GM23338 (cell line): ENCODE results near the gene PRUNE1. TPM values are rescaled to one million over a fixed set of nuclear protein-coding genes. Genes with fewer than 3 reads are reported as not detected.

Source experiments
- ATAC-seq: fragments of 200-7000 bp; cut with Tn5 transposase; 3 replicates; pipeline ENCODE4 v1.9.1; 2020
- DNase-seq: peaks from one replicate; pipeline ENCODE4 v3.0.0-alpha.2; 2015; ENCODE audit warnings: low spot score
- H2AFZ ChIP-seq: fragments of 200-600 bp; sonication (generic); 2 replicates; pipeline ENCODE4 v1.8.0; 2016; ENCODE audit warnings: antibody characterized with exemption, mild to moderate bottlenecking, moderate library complexity
- H3F3A ChIP-seq: fragments of 200-600 bp; sonication (generic); replicated peaks from 2 replicates; pipeline ENCODE4 v1.8.0; 2017; ENCODE audit warnings: antibody characterized with exemption, mixed run types, low read depth
- H3K27ac ChIP-seq: fragments of 200-600 bp; sonication (generic); 2 replicates; pipeline ENCODE4 v1.6.1; 2016; ENCODE audit warnings: low read depth
- H3K27me3 ChIP-seq: fragments of 200-600 bp; sonication (generic); 2 replicates; pipeline ENCODE4 v1.8.0; 2016; ENCODE audit warnings: mild to moderate bottlenecking, mixed run types, moderate library complexity; ENCODE audit not compliant: insufficient read depth
- H3K36me3 ChIP-seq: fragments of 200-600 bp; sonication (generic); 2 replicates; pipeline ENCODE4 v1.8.0; 2016; ENCODE audit warnings: mild to moderate bottlenecking; ENCODE audit not compliant: insufficient read depth
- H3K4me1 ChIP-seq: fragments of 200-600 bp; sonication (generic); 2 replicates; pipeline ENCODE4 v1.8.0; 2016; ENCODE audit warnings: mild to moderate bottlenecking, moderate library complexity; ENCODE audit not compliant: insufficient read depth
- H3K4me2 ChIP-seq: fragments of 200-600 bp; sonication (generic); 2 replicates; pipeline ENCODE4 v1.7.1; 2017; ENCODE audit warnings: mixed run types
- H3K4me3 ChIP-seq: fragments of 200-600 bp; sonication (generic); 2 replicates; pipeline ENCODE4 v1.6.1; 2016; ENCODE audit warnings: mixed run types
- H3K79me2 ChIP-seq: fragments of 200-600 bp; sonication (generic); replicated peaks from 2 replicates; pipeline ENCODE4 v1.8.0; 2017; ENCODE audit warnings: mild to moderate bottlenecking; ENCODE audit not compliant: insufficient read depth
- H3K9me2 ChIP-seq: fragments of 200-600 bp; sonication (generic); 2 replicates; pipeline ENCODE4 v1.8.0; 2017; ENCODE audit not compliant: insufficient read depth
- H4K20me1 ChIP-seq: fragments of 200-600 bp; sonication (generic); replicated peaks from 2 replicates; pipeline ENCODE4 v1.8.0; 2017; ENCODE audit warnings: mild to moderate bottlenecking; ENCODE audit not compliant: insufficient read depth
- H3K27ac Mint-ChIP-seq: 2 replicates; pipeline ENCODE4 v1.8.0; 2020; ENCODE audit warnings: inconsistent platforms, mild to moderate bottlenecking, moderate library complexity, mixed read lengths
- H3K27me3 Mint-ChIP-seq: 3 replicates; pipeline ENCODE4 v1.8.0; 2022; ENCODE audit warnings: low read depth, mild to moderate bottlenecking, moderate library complexity, mixed read lengths, inconsistent platforms; ENCODE audit not compliant: insufficient read depth, poor library complexity
- H3K36me3 Mint-ChIP-seq: 3 replicates; pipeline ENCODE4 v1.8.0; 2021; ENCODE audit warnings: low read depth, mild to moderate bottlenecking, inconsistent platforms, moderate library complexity, mixed read lengths
- H3K4me1 Mint-ChIP-seq: 3 replicates; pipeline ENCODE4 v1.8.0; 2020; ENCODE audit warnings: mild to moderate bottlenecking, inconsistent platforms, mixed read lengths
- H3K4me3 Mint-ChIP-seq: 3 replicates; pipeline ENCODE4 v1.8.0; 2021; ENCODE audit warnings: moderate library complexity, mild to moderate bottlenecking, inconsistent platforms, mixed read lengths
- H3K9me3 Mint-ChIP-seq: 3 replicates; pipeline ENCODE4 v1.8.0; 2020; ENCODE audit warnings: moderate library complexity, mild to moderate bottlenecking, inconsistent platforms, mixed read lengths
- CREB1 ChIP-seq: fragments of 250-450 bp; sonication (Bioruptor Pico); IDR thresholded peaks from 2 replicates; pipeline ENCODE4 v1.5.0; 2020; ENCODE audit warnings: low read depth, mild to moderate bottlenecking, moderate library complexity
- CTCF ChIP-seq, 2 experiments: fragments of 200-600 bp in 1 of 2; sonication (generic) in 1 of 2; conservative IDR thresholded peaks; 2 replicates each; pipeline versions ENCODE4 v1.5.1 to v1.6.1; 2016 to 2017; ENCODE audit warnings: antibody characterized with exemption in 2 of 2, low read depth in 2 of 2, mild to moderate bottlenecking in 2 of 2, moderate library complexity in 1 of 2
- ETS1 ChIP-seq: IDR thresholded peaks from 2 replicates; pipeline ENCODE4 v1.6.1; 2016; ENCODE audit warnings: antibody characterized with exemption
- EZH2 ChIP-seq: fragments of 200-600 bp; sonication (generic); IDR thresholded peaks from one replicate; pipeline ENCODE4 v1.8.0; 2017; ENCODE audit warnings: antibody characterized with exemption, mild to moderate bottlenecking, low read depth; ENCODE audit not compliant: unreplicated experiment
- EZH2phosphoT487 ChIP-seq: fragments of 200-600 bp; sonication (generic); IDR thresholded peaks from one replicate; pipeline ENCODE4 v1.8.1; 2018; ENCODE audit warnings: antibody characterized with exemption; ENCODE audit not compliant: unreplicated experiment
- JUNB ChIP-seq: IDR thresholded peaks from one replicate; pipeline ENCODE4 v1.6.1; 2016; ENCODE audit warnings: antibody characterized with exemption; ENCODE audit not compliant: unreplicated experiment
- NANOG ChIP-seq: IDR thresholded peaks from 2 replicates; pipeline ENCODE4 v1.6.1; 2016; ENCODE audit warnings: antibody characterized with exemption, borderline replicate concordance
- POLR2AphosphoS5 ChIP-seq: IDR thresholded peaks from 2 replicates; pipeline ENCODE4 v1.6.1; 2016; ENCODE audit warnings: antibody characterized with exemption, low read depth
- REST ChIP-seq: IDR thresholded peaks from one replicate; pipeline ENCODE4 v1.6.1; 2018; ENCODE audit warnings: antibody characterized with exemption; ENCODE audit not compliant: unreplicated experiment
- STAT1 ChIP-seq: IDR thresholded peaks from one replicate; pipeline ENCODE4 v1.6.1; 2016; ENCODE audit warnings: antibody characterized with exemption; ENCODE audit not compliant: unreplicated experiment
- ZNF114 ChIP-seq: fragments of 250-450 bp; sonication (Bioruptor Pico); IDR thresholded peaks from 2 replicates; pipeline ENCODE4 v1.5.0; 2020; ENCODE audit warnings: mild to moderate bottlenecking, moderate library complexity
- ZNF331 ChIP-seq: fragments of 250-450 bp; sonication (Bioruptor Pico); IDR thresholded peaks from 2 replicates; pipeline ENCODE4 v1.5.0; 2020; ENCODE audit warnings: low read depth, mild to moderate bottlenecking, moderate library complexity
- ZNF462 ChIP-seq: fragments of 250-450 bp; sonication (Bioruptor Pico); IDR thresholded peaks from 2 replicates; pipeline ENCODE4 v1.5.0; 2020; ENCODE audit warnings: mild to moderate bottlenecking, moderate library complexity
- polyA plus RNA-seq: library from polyadenylated mRNA; unstranded; fragments of >200 nt; fragmentation: Nextera tagmentation; extraction: Ambion mirVana; gene quantifications from 2 replicates; pipeline ENCODE4 v1.2.1, GENCODE V29; 2016
- total RNA-seq: library from RNA; depleted of rRNA; stranded (reverse); fragments of >200 nt; shearing (Covaris generic); gene quantifications from 2 replicates; pipeline ENCODE4 v1.2.3, GENCODE V29; 2014

Gene PRUNE1
- total and polyA plus RNA-seq, 2 experiments from 2014 or later = 14.7 to 33.2 TPM

GRCh38 chr1:150985179-150985825 is 22.9 kb upstream of the PRUNE1 start:
- no peaks in the 10 kb centered on the region for H4K20me1 ChIP-seq
- peaks cover 22% of the 10 kb centered on the region for H3K4me1 Mint-ChIP-seq
- 0 out of 2 replicates have a peak, but pooled peaks cover 3% of the 10 kb centered on the region for H3F3A ChIP-seq
- H3K36me3 ChIP-seq = no peaks in the 10 kb centered on the region
- DNase-seq (no peak), ATAC-seq (no peak)
- H3K27ac Mint-ChIP-seq = no peak overlapping the region
- peaks cover 7% of the 10 kb centered on the region for H3K27me3 Mint-ChIP-seq
- H3K27ac ChIP-seq = no peak overlapping the region
- peaks cover 20% of the 10 kb centered on the region for H3K4me1 ChIP-seq
- H3K36me3 Mint-ChIP-seq = no peaks in the 10 kb centered on the region; the same call in 2 of the 3 replicates
- TF ChIP-seq ZNF462 (CRISPR knock-in tag) (no peak), CREB1 (CRISPR knock-in tag) (no peak), NANOG (no peak), ETS1 (no peak), ZNF114 (CRISPR knock-in tag) (no peak), EZH2 (no peak), EZH2phosphoT487 (no peak), REST (no peak), POLR2AphosphoS5 (no peak), ZNF331 (CRISPR knock-in tag) (no peak), JUNB (no peak), CTCF (conservative IDR thresholded peaks at IDR 0.05; ENCODE audit: low read depth in 2 of 2) (no peak), STAT1 (no peak)
- H3K79me2 ChIP-seq = no peaks in the 10 kb centered on the region
- no peaks in the 10 kb centered on the region for H3K9me2 ChIP-seq
- H3K9me3 Mint-ChIP-seq = no peaks in the 10 kb centered on the region
- no peak overlapping the region for H3K4me2 ChIP-seq
- no peak overlapping the region; the same call in 2 of the 3 replicates for H3K4me3 Mint-ChIP-seq
- no peak overlapping the region for H2AFZ ChIP-seq
- no peaks in the 10 kb centered on the region for H3K27me3 ChIP-seq
- H3K4me3 ChIP-seq = no peak overlapping the region
